Upper lobe of right lung (tissue), 1 donor: Measurements from ENCODE around the gene HOXB8. TPM values are rescaled to one million over a fixed set of nuclear protein-coding genes. Genes with fewer than 3 reads are reported as not detected.

Source experiments
- ATAC-seq: fragments of 200-7000 bp; cut with Tn5 transposase; one replicate; pipeline ENCODE4 v1.9.1; 2020; ENCODE audit warnings: mild to moderate bottlenecking, moderate library complexity
- DNase-seq: peaks from one replicate; pipeline ENCODE4 v3.0.0-alpha.2; 2020
- H3K27ac ChIP-seq: fragments of 200-600 bp; one replicate; pipeline ENCODE4 v1.8.0; 2022
- H3K27me3 ChIP-seq: fragments of 200-600 bp; one replicate; pipeline ENCODE4 v1.8.0; 2022; ENCODE audit warnings: mild to moderate bottlenecking
- H3K36me3 ChIP-seq: fragments of 200-600 bp; one replicate; pipeline ENCODE4 v1.8.0; 2022
- H3K4me1 ChIP-seq: fragments of 200-600 bp; one replicate; pipeline ENCODE4 v1.8.0; 2022
- H3K4me3 ChIP-seq: fragments of 200-600 bp; one replicate; pipeline ENCODE4 v1.8.0; 2022; ENCODE audit warnings: mild to moderate bottlenecking
- H3K9me3 ChIP-seq: fragments of 200-600 bp; one replicate; pipeline ENCODE4 v1.8.0; 2022
- CTCF ChIP-seq: fragments of 200-600 bp; IDR thresholded peaks from one replicate; pipeline ENCODE4 v1.8.0; 2022; ENCODE audit warnings: antibody characterized with exemption
- intact Hi-C: fragments of 100-400 bp; cut with DNase I; formaldehyde crosslinking; loops from one replicate; pipeline ENCODE4 v1.11.0; 2022
- total RNA-seq: library from RNA; stranded (reverse); fragmentation: NEBNext Ultra II Directional; extraction: Animal tissue kit (Norgen Biotek cat#: 25700); gene quantifications from one replicate; pipeline ENCODE4 v1.2.1, GENCODE V29; 2021
- donor health status: DM: no; HTN: yes; CAD: no; lungs with severe emphysema.

Gene HOXB8
- total RNA-seq, 1 donor from 2014 or later: 1.0 TPM

- peak overlapping the region; percentile 36 for H3K4me3 ChIP-seq
- intact Hi-C loops: loop anchor here (10.0 kb wide), 1 partner anchor 268 kb away; no protein-coding TSS in a partner anchor
Measured at GRCh38 chr17:48612854-48613691, 2.0 kb downstream of the HOXB8 start.

GRCh38 chr17:48612456-48612853 lies 2.6 kb downstream of the HOXB8 start:
- ATAC-seq (no peak), DNase-seq (no peak)
- no peak overlapping the region for H3K27ac ChIP-seq
- peaks cover 29% of the 10 kb centered on the region for H3K4me1 ChIP-seq
- peaks cover 95% of the 10 kb centered on the region for H3K27me3 ChIP-seq
- peak overlapping the region; percentile 36 for H3K4me3 ChIP-seq
- no peak for TF ChIP-seq CTCF
- H3K9me3 ChIP-seq: no peaks in the 10 kb centered on the region
- intact Hi-C loops: loop anchor here (10.0 kb wide), 1 partner anchor 268 kb away; no protein-coding TSS in a partner anchor
- no peaks in the 10 kb centered on the region for H3K36me3 ChIP-seq

More at GRCh38 chr17:48612854-48613691, 2.0 kb downstream of the HOXB8 start:
- peak; percentile 40 for ATAC-seq
- TF ChIP-seq CTCF: no peak
- no peak overlapping the region for H3K27ac ChIP-seq
- H3K36me3 ChIP-seq: no peaks in the 10 kb centered on the region
- DNase-seq: no peak
- H3K4me1 ChIP-seq: peaks cover 29% of the 10 kb centered on the region
- H3K9me3 ChIP-seq: no peaks in the 10 kb centered on the region
- peaks cover 95% of the 10 kb centered on the region for H3K27me3 ChIP-seq

DNA sequence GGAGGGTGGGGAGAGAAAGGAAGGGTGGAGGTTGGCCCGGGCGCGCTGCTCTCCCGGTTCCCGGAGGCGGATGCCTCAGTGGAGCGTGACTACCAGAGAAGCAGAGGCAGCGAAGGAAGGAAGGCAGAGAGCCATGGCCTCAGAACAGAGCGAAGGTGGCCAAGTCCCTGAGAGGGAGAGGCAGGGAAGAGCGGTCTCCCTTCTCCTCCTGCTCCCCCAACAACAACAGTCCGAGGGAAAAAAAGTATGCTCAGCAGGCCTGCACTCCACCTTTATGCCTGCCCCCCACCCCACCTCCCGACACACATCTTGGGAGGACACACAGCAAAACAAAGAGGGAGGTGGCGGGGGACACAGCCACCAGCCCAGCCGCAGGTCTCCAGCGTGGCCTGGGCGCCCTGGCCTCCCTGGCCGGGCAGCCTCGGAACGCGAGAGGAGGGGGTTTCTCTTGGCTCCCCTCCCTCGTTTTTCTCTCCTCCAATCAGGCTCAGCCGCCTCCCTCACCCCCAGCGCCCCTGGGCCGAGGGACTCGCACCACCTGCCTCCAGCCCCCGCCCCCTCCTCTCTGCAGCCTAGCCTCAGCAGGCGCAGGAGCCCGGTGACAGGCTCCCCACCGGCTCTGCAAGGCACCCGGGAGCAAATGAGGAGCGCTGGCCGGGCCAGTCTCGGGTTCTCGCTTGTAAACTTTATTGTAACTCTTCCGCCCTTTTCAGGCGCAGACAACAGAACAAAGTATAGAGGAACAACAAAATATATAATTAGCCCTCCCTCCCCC lies 3.2 kb downstream of the HOXB8 start:
- ATAC-seq (no peak), DNase-seq (no peak)
- intact Hi-C loops: loop anchor here (10.0 kb wide), 1 partner anchor 267 kb away; no protein-coding TSS in a partner anchor
- Histone ChIP-seq H3K4me1 (peaks cover 29% of the 10 kb centered on the region), H3K27me3 (peaks cover 95% of the 10 kb centered on the region), H3K36me3 (no peaks in the 10 kb centered on the region), H3K9me3 (no peaks in the 10 kb centered on the region), H3K4me3 (peak overlapping the region; percentile 64), H3K27ac (no peak overlapping the region)
- TF ChIP-seq CTCF: no peak

DNA sequence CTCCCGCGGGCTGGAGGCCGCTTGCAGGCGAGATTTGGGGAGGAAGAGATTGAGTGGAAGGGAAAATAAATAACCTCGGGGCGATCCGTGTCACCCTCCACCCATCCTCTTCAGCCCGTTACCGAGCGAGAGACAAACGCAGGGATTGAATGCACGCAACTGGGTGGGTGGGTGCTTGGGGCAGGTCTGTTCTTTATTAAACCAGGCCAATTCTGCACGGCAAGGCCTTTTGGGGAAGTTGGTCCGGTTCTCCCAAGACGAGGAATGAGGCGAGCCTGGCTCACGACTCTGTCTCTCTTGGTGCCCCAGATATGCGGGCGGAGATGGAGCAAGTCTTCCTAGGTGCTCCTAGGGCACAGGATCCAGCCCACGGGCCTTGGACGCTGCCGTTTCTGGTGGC lies 3.9 kb downstream of the HOXB8 start:
- H3K36me3 ChIP-seq: no peaks in the 10 kb centered on the region
- no peaks in the 10 kb centered on the region for H3K9me3 ChIP-seq
- H3K4me3 ChIP-seq: peak overlapping the region; percentile 64
- peaks cover 95% of the 10 kb centered on the region for H3K27me3 ChIP-seq
- ATAC-seq (peak; percentile 11), DNase-seq (no peak)
- intact Hi-C loops: loop anchor here (10.0 kb wide), 1 partner anchor 266 kb away; no protein-coding TSS in a partner anchor
- peak overlapping the region; percentile 78 for H3K27ac ChIP-seq
- H3K4me1 ChIP-seq: peaks cover 29% of the 10 kb centered on the region
- no peak for TF ChIP-seq CTCF

DNA sequence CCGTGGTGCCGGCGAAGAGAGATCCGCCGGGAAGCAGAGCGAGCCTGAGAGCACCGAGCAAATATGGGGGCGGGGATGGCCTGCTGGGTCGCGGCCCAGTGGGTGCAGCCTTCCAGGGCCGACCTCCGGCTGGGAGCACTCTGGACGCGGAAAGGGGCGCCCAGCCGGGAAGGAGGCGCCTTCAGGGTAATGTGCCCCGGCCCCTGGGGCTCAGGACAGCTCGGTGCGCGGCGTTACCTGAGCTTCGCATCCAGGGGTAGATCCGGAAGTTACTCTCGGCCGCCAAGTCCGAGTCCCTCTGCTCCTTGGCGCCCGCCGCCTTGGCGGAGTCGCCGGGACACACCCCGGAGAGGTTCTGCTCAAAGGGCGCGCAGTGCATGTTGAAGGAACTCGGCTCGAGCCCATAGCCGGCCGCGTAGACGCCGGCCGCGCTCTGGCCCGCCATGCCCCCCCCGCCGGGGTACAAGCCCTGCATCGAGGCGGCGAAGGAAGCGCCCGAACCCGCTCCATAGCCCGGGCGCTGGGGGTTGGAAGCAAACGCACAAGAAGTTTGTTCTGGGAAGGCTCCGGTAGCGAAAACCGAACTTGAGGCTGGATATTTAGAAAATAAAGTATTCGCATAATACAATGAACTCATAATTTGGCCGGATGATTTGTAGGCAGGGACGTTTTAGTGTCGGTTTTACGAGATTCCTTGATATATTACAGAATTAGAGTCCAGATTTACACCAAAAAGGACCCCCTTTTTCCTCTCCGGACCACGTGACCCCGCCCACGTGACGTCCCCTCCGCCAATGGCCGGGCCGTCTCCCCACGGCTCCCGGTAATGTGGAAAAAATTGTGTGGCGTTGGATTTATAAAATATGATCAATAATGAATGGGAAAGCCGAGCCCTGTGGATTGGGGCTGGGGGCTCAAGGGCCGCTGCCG lies 4.5 kb downstream of the HOXB8 start, which contains the start of gene HOXB7:
Gene HOXB7, minus strand, starts transcription at position 736 of the 930 bp plus-strand sequence. Its CDS starts 99 bp downstream, at position 637.
- ATAC-seq (peak; percentile 49), DNase-seq (peak; percentile 80)
- Histone ChIP-seq H3K36me3 (no peaks in the 10 kb centered on the region), H3K9me3 (no peaks in the 10 kb centered on the region), H3K4me1 (peaks cover 29% of the 10 kb centered on the region), H3K27me3 (peaks cover 95% of the 10 kb centered on the region), H3K27ac (peak within 1 kb of the TSS; percentile 78), H3K4me3 (peak within 1 kb of the TSS; percentile 64)
- TF ChIP-seq CTCF: no peak
- intact Hi-C loops: loop anchor here (10.0 kb wide), 1 partner anchor 266 kb away; no protein-coding TSS in a partner anchor
